GM10266 (cell line): ENCODE measurements around the gene SPP1.

ENCODE experiments used
- DNase-seq: peaks from one replicate; pipeline ENCODE4 v3.0.0; 2012; ENCODE audit errors: extremely low spot score
- TF ChIP-seq, protein P1 (sequence below): IDR thresholded peaks from 2 replicates; pipeline ENCODE4 v1.5.1; 2012; ENCODE audit warnings: mild to moderate bottlenecking, low read depth; ENCODE audit not compliant: control insufficient read depth, insufficient read depth; ENCODE audit errors: missing control alignments

SPP1 gene

DNA sequence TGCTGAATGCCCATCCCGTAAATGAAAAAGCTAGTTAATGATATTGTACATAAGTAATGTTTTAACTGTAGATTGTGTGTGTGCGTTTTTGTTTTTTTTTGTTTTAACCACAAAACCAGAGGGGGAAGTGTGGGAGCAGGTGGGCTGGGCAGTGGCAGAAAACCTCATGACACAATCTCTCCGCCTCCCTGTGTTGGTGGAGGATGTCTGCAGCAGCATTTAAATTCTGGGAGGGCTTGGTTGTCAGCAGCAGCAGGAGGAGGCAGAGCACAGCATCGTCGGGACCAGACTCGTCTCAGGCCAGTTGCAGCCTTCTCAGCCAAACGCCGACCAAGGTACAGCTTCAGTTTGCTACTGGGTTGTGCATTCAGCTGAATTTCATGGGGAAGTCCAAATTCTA, at the start of gene SPP1:
SPP1 (plus strand) TSS at position 249 of the 400 bp plus-strand sequence. CDS start 1,182 bp downstream, outside the sequence.
- peak; percentile 12 for DNase-seq
- TF ChIP-seq, protein P1, sequence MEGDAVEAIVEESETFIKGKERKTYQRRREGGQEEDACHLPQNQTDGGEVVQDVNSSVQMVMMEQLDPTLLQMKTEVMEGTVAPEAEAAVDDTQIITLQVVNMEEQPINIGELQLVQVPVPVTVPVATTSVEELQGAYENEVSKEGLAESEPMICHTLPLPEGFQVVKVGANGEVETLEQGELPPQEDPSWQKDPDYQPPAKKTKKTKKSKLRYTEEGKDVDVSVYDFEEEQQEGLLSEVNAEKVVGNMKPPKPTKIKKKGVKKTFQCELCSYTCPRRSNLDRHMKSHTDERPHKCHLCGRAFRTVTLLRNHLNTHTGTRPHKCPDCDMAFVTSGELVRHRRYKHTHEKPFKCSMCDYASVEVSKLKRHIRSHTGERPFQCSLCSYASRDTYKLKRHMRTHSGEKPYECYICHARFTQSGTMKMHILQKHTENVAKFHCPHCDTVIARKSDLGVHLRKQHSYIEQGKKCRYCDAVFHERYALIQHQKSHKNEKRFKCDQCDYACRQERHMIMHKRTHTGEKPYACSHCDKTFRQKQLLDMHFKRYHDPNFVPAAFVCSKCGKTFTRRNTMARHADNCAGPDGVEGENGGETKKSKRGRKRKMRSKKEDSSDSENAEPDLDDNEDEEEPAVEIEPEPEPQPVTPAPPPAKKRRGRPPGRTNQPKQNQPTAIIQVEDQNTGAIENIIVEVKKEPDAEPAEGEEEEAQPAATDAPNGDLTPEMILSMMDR = peak; percentile 3

DNA sequence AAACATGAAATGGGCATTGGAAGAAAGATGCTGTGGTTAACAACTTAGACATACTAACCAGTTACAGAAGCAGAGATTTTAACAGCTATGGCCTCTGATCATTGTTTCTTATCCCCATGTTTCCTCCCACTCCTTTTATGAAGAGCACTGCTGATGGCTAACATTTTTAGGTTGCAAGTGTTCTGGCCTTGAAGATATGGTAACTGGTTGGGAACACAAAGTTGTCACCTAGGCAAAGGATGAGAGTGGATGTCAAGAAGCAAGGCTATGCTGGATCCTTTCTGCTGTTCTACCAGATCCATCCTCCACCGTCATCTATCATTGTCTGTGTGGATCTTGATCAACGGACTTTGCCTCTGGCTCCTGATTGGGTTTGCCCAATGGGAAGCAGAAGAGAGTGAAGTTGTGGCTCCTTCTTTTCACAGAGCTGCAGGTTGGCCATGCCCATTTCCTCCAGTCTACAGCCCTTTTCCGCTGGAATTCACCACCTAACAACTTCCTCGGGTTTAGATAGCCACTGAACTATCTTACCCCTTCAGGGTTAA, 48.9 kb upstream of the SPP1 start:
- TF ChIP-seq, protein P1 = no peak
- no peak for DNase-seq

DNA sequence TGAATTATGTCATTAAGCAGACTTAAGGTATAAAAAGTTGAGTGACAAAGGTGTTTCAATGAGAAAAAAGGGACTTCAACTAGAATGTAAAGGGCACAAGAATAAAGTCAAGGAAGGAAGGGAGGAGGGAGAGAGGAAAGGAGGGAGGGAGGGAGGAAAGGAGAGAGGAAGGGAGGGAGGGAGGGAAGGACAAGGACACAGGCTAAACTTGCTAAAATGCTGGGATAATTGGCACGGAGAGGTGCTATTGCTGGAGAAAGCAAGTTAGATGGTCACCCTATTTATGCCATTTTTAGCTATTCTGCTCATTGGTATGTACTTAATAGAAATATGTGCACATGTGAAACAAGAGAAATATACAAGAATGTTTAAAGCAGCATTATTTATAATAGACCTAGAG, 44.9 kb upstream of the SPP1 start:
- no peak for DNase-seq
- TF ChIP-seq, protein P1 = no peak

DNA sequence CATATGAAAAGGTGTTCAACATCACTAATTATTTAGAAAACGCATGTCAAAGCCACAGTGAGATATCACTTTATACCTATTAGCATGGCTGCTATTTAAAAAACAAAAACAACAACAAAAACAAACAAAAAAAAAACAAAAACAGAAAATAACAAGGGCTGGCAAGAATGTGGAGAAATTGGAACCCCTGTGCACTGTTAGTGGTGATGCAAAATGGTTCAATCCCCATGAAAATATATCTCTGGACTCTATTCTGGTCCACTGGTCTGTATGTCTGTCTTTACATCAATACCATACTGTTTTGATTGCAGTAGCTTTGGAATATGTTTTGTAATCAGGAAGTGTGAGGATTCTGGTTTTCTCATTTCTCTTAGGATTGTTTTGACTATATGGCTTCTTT, 43.6 kb upstream of the SPP1 start:
- TF ChIP-seq, protein P1 = no peak
- DNase-seq = no peak

DNA sequence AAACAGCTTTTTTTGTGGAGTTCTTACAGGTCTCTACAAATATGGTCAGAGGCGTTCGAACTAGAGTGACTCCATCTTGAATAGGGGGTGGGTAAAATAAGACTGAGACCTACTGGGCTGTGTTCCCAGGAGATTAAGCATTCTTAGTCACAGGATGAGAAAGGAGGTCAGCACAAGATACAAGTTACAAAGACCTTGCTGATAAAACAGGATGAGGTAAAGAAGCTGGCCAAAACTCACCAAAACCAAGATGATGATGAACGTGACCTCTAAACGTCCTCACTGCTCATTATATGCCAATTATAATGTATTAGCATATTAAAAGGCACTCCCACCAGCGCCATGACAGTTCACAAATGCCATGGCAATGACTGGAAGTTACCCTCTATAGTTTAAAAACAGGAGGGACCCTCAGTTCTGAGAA, 42.8 kb upstream of the SPP1 start:
- DNase-seq = no peak
- TF ChIP-seq, protein P1 = no peak

DNA sequence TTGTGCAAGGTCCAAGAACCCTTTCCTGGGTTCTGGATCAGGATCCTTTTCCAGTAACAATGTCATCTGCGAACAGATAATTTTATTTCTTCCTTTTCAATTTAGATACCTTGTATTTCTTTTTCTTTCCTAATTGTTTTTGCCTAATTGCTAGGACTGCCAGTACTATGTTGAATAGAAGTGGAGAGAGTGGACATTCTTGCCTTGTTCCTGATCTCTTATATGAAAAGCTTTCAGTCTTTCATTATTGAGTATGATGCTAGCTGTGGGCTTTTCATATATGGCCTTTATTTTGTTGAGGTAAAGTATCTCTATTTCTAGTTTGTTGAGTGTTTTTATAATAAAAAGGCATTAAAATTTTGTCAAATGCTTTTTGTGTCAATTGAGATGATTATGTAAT, 42.2 kb upstream of the SPP1 start:
- TF ChIP-seq, protein P1 = no peak
- DNase-seq = no peak

DNA sequence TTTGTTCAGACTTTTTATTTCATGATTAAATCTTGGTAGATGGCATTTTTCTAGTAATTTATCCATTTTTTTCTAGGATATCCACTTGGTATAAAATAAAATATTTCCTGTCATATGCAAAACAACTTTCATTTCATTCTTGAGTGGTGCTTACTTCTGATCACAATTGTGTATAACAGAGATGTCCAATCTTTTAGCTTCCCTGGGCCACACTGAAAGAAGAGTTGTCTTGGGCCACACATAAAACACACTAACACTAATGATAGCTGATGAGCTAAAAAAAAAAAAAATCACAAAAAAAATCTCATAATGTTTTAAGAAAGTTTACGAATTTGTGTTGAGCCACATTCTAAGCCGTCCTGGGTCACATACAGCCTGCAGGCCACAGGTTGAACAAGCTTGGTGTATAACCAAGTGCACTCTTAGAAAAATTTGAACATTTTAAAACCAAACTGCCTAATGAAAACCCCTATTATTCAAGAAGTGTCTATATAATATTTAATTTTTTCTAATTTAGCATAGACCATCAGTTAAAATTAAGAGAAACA, 41.3 kb upstream of the SPP1 start:
- DNase-seq = no peak
- TF ChIP-seq, protein P1 = no peak
